Karpas-422 (cell line): Measurements from ENCODE around the gene ANKS1B. TPM values are rescaled to one million over a fixed set of nuclear protein-coding genes. Genes with fewer than 3 reads are reported as not detected.

Experiments
- DNase-seq: peaks from one replicate; pipeline ENCODE4 v3.0.0-alpha.2; 2015
- H2AFZ ChIP-seq: fragments of 200-600 bp; sonication (generic); 2 replicates; pipeline ENCODE4 v1.6.1; 2014; ENCODE audit warnings: antibody characterized with exemption, low read length, mixed read lengths
- H3K27ac ChIP-seq: fragments of 200-600 bp; sonication (generic); 2 replicates; pipeline ENCODE4 v1.5.1; 2014; ENCODE audit warnings: mild to moderate bottlenecking, low read length, moderate library complexity
- H3K27me3 ChIP-seq: fragments of 200-600 bp; sonication (generic); 2 replicates; pipeline ENCODE4 v1.6.1; 2014; ENCODE audit warnings: low read length, mixed read lengths
- H3K36me3 ChIP-seq: fragments of 200-600 bp; sonication (generic); 2 replicates; pipeline ENCODE4 v1.6.1; 2014; ENCODE audit warnings: low read length, mixed read lengths; ENCODE audit not compliant: insufficient read depth
- H3K4me1 ChIP-seq: fragments of 200-600 bp; sonication (generic); 2 replicates; pipeline ENCODE4 v1.6.1; 2014; ENCODE audit warnings: mild to moderate bottlenecking, low read length, mixed read lengths
- H3K4me2 ChIP-seq: fragments of 200-600 bp; sonication (generic); 2 replicates; pipeline ENCODE4 v1.6.1; 2014; ENCODE audit warnings: low read length, low read depth, mild to moderate bottlenecking; ENCODE audit not compliant: poor library complexity, severe bottlenecking
- H3K4me3 ChIP-seq: fragments of 200-600 bp; sonication (generic); 2 replicates; pipeline ENCODE4 v1.5.1; 2014; ENCODE audit warnings: mild to moderate bottlenecking, antibody characterized with exemption, low read length, mixed read lengths
- H3K79me2 ChIP-seq: fragments of 200-600 bp; sonication (generic); 2 replicates; pipeline ENCODE4 v1.6.1; 2014; ENCODE audit warnings: mild to moderate bottlenecking, low read length, mixed read lengths
- H3K9ac ChIP-seq: fragments of 200-600 bp; sonication (generic); 2 replicates; pipeline ENCODE4 v1.6.0; 2014; ENCODE audit warnings: low read length
- H3K9me2 ChIP-seq: fragments of 200-600 bp; sonication (generic), shearing (Covaris generic); replicated peaks from 2 replicates; pipeline ENCODE4 v1.6.0; 2014; ENCODE audit warnings: mild to moderate bottlenecking, low read length, moderate library complexity; ENCODE audit not compliant: insufficient read depth
- H3K9me3 ChIP-seq: fragments of 300-700, 200-600 bp; sonication (generic); 2 replicates; pipeline ENCODE4 v1.6.1; 2014; ENCODE audit warnings: low read length, mixed read lengths
- H4K20me1 ChIP-seq: fragments of 200-600 bp; sonication (generic); 2 replicates; pipeline ENCODE4 v1.6.1; 2014; ENCODE audit warnings: mild to moderate bottlenecking, antibody characterized with exemption, low read length, low read depth; ENCODE audit not compliant: insufficient read depth
- total RNA-seq: library from RNA; depleted of rRNA; stranded (reverse); fragments of >200 nt; shearing (Covaris generic); gene quantifications from 2 replicates; pipeline ENCODE4 v1.2.3, GENCODE V29; 2014; ENCODE audit warnings: low replicate concordance

The ANKS1B gene
- total RNA-seq, 1 experiment from 2014 or later = 23.4 TPM

DNA sequence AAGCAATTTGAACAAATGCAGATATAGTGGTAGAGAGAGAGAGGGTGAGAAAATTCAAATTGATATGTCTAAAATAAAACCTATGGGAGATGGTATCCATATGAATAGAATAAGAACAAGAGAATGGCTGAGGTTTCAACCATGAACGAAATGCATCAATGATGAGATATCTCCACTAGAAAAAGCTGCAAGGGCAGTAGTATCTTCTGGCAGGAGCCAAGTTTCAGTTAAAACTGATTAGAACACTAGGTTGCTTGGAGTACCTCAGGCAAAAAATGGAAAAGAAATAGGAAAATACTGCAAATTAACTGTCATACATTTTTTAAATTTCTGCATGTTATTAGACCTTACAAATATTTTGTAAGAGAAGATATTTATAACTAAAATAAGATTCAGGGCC, 151.3 kb downstream of the ANKS1B start:
- Histone ChIP-seq H3K9me3 (no peaks in the 10 kb centered on the region), H3K27me3 (no peaks in the 10 kb centered on the region), H3K4me1 (no peaks in the 10 kb centered on the region), H3K9me2 (no peaks in the 10 kb centered on the region), H3K4me2 (no peak overlapping the region), H3K27ac (no peak overlapping the region), H3K9ac (no peak overlapping the region), H2AFZ (no peak overlapping the region), H3K4me3 (no peak overlapping the region), H4K20me1 (no peaks in the 10 kb centered on the region), H3K36me3 (no peaks in the 10 kb centered on the region), H3K79me2 (no peaks in the 10 kb centered on the region)
- no peak for DNase-seq

DNA sequence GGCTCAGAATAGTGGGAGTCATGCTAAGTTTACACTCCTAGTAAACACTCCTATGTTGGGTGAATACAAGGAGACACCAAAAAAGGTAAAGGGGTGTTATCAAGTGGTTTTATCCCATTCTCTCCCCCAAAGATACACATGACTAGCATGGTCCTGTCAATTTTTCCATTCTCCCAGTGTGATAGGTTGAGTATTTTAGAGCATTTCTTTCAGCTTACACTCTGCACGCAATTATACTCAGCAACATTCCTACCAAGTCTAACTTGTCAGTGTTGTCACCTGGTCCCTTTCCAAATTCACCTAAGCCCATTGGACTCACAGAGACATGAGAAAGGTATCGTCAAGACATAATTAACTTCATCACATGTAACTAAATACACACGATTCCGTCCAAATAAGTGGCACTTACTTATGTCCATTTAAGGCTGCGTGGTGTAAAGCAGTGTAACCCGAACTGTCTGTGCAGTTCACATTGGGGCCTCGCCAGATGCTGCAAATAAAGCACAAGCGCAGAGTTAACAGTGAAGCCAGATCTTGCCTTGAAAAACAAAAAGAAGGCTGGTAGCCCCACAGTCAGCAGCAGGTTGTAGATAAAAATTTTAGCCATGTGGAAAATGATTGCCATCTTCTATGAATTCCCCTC, 159.7 kb downstream of the ANKS1B start:
- H3K79me2 ChIP-seq = no peaks in the 10 kb centered on the region
- H3K4me3 ChIP-seq = no peak overlapping the region
- H4K20me1 ChIP-seq = no peaks in the 10 kb centered on the region
- no peaks in the 10 kb centered on the region for H3K4me1 ChIP-seq
- H2AFZ ChIP-seq = no peak overlapping the region
- H3K9ac ChIP-seq = no peak overlapping the region
- no peak overlapping the region for H3K27ac ChIP-seq
- H3K9me2 ChIP-seq = no peaks in the 10 kb centered on the region
- H3K9me3 ChIP-seq = no peaks in the 10 kb centered on the region
- H3K36me3 ChIP-seq = no peaks in the 10 kb centered on the region
- H3K4me2 ChIP-seq = no peak overlapping the region
- DNase-seq = no peak
- H3K27me3 ChIP-seq = no peaks in the 10 kb centered on the region

DNA sequence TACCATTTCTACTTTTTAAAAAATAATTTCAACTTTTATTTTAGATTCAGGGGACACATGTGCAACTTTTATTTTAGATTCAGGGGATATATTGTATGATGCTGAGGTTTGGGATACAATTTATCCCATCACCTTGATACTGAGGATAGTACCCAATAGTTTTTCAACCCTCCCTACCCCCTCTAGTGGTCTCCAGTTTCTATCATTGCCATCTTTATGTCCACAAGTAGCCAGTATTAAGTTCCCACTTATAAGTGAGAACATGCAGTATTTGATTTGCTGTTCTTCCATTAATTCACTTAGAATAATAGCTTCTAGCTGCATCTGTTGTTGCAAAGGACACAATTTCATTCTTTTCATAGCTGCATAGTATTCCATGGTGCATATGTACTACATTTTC, 162.5 kb downstream of the ANKS1B start:
- Histone ChIP-seq H3K4me3 (no peak overlapping the region), H3K79me2 (no peaks in the 10 kb centered on the region), H4K20me1 (no peaks in the 10 kb centered on the region), H3K9ac (no peak overlapping the region), H3K9me2 (no peaks in the 10 kb centered on the region), H3K36me3 (no peaks in the 10 kb centered on the region), H2AFZ (no peak overlapping the region), H3K27ac (no peak overlapping the region), H3K4me1 (no peaks in the 10 kb centered on the region), H3K4me2 (no peak overlapping the region), H3K27me3 (no peaks in the 10 kb centered on the region), H3K9me3 (no peaks in the 10 kb centered on the region)
- no peak for DNase-seq

DNA sequence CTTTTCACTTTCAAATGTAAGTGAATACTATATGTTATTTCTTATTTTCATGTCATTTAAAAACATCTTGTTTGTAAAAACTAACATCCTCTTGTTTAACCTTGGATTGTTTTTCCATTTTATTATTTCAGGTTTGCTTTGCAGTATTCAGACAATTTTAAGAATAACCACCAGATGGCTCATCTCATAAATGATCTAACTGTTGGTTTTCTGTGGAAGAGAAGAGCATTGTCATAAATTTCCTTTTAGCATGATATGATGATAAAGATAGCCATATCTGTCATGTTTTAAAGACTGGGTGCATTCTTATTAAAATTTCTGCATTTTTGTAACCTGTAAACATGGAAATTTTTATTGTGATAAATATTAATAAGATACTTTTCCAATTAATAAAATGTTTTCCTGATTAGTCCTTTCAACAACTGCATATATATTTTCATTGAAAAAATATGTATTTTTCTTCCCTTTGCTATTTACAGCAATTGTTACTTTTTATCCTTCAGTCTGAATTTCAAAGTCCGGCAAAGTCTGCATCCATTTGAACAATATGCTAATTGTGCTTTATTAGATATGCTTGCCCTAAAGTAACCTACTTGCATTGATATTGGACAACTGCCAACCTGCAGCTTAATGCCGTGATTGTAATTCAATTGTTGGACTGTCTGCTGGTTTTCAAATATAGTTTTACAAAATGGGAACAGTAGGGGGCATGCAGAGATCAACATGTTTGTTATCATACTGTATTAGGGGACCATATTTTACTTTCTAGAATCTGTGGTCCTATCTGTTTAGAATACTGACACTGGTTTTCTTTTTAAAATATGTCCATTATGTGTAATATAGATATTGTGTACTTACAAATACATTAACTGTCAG, 173.8 kb downstream of the ANKS1B start:
- Histone ChIP-seq H3K27me3 (no peaks in the 10 kb centered on the region), H3K4me3 (no peak overlapping the region), H4K20me1 (no peaks in the 10 kb centered on the region), H3K4me2 (no peak overlapping the region), H2AFZ (no peak overlapping the region), H3K9me2 (no peaks in the 10 kb centered on the region), H3K36me3 (no peaks in the 10 kb centered on the region), H3K4me1 (peaks cover 37% of the 10 kb centered on the region), H3K9ac (no peak overlapping the region), H3K9me3 (no peaks in the 10 kb centered on the region), H3K27ac (no peak overlapping the region), H3K79me2 (no peaks in the 10 kb centered on the region)
- peak; percentile 78 for DNase-seq

GRCh38 chr12:99809909-99810308, 174.8 kb downstream of the ANKS1B start:
- Histone ChIP-seq H3K4me3 (no peak overlapping the region), H3K9me2 (no peaks in the 10 kb centered on the region), H3K4me1 (peaks cover 37% of the 10 kb centered on the region), H3K9ac (no peak overlapping the region), H3K9me3 (no peaks in the 10 kb centered on the region), H3K27ac (no peak overlapping the region), H4K20me1 (no peaks in the 10 kb centered on the region), H3K27me3 (no peaks in the 10 kb centered on the region), H3K79me2 (no peaks in the 10 kb centered on the region), H3K4me2 (no peak overlapping the region), H2AFZ (peak overlapping the region; percentile 43; the same call in 1 of the 2 replicates), H3K36me3 (no peaks in the 10 kb centered on the region)
- DNase-seq = no peak

DNA sequence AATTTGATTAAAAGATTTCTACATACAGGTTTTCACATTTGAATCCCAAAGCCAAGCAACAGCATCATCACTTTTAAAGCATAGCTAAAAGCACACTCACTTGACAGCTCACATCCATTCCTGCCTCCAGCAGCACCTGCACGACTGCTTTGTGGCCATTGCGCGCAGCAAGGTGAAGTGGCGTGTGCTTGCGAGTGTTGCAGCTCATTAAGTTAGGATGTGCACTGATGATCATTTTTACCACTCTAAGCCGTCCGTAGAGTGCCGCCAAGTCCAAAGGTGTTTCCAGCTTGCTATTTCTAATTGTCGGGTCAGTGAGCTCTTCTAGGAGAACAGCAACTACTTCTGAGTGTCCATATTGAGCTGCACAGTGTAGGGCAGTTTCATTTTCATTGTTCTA, 178.4 kb downstream of the ANKS1B start:
- Histone ChIP-seq H3K79me2 (no peaks in the 10 kb centered on the region), H3K27ac (no peak overlapping the region), H3K4me3 (no peak overlapping the region), H3K9me3 (no peaks in the 10 kb centered on the region), H3K4me1 (peaks cover 40% of the 10 kb centered on the region), H3K4me2 (no peak overlapping the region), H3K27me3 (no peaks in the 10 kb centered on the region), H2AFZ (no peak overlapping the region), H4K20me1 (no peaks in the 10 kb centered on the region), H3K9ac (no peak overlapping the region), H3K9me2 (no peaks in the 10 kb centered on the region), H3K36me3 (no peaks in the 10 kb centered on the region)
- DNase-seq = no peak

GRCh38 chr12:99804715-99805114, 180.0 kb downstream of the ANKS1B start:
- no peak for DNase-seq
- no peak overlapping the region for H3K27ac ChIP-seq

DNA sequence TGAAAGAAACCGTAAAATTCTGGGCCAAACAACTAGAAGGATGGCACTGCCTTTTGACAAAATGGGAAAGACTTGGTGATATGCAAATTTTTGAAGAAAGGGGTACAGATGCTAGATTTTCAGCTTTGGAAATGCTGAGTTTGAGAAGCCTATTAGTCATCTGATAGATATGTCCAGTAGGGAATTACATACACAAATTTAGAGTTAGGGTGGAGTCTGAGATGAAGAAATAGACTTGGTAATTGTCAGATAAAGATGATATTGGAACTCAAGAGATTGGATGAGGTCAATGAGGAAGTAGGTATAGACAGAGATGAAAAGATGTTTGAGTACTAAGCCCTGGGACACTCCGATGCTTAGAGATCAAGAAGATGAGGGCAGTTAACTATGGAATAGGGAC, 184.1 kb downstream of the ANKS1B start:
- H3K9ac ChIP-seq = no peak overlapping the region
- no peak overlapping the region for H2AFZ ChIP-seq
- H3K4me2 ChIP-seq = no peak overlapping the region
- H3K9me2 ChIP-seq = no peaks in the 10 kb centered on the region
- no peaks in the 10 kb centered on the region for H3K27me3 ChIP-seq
- no peaks in the 10 kb centered on the region for H4K20me1 ChIP-seq
- H3K36me3 ChIP-seq = no peaks in the 10 kb centered on the region
- no peaks in the 10 kb centered on the region for H3K79me2 ChIP-seq
- H3K27ac ChIP-seq = no peak overlapping the region
- no peak overlapping the region for H3K4me3 ChIP-seq
- no peak for DNase-seq
- peaks cover 19% of the 10 kb centered on the region for H3K4me1 ChIP-seq
- no peaks in the 10 kb centered on the region for H3K9me3 ChIP-seq

More at GRCh38 chr12:99804715-99805114, 180.0 kb downstream of the ANKS1B start:
- Histone ChIP-seq H3K9me2 (no peaks in the 10 kb centered on the region), H3K9ac (no peak overlapping the region), H3K27me3 (no peaks in the 10 kb centered on the region), H3K4me1 (peaks cover 32% of the 10 kb centered on the region), H3K4me3 (no peak overlapping the region), H4K20me1 (no peaks in the 10 kb centered on the region), H2AFZ (no peak overlapping the region), H3K4me2 (no peak overlapping the region), H3K79me2 (no peaks in the 10 kb centered on the region), H3K36me3 (no peaks in the 10 kb centered on the region), H3K9me3 (no peaks in the 10 kb centered on the region)
